PC-9 (cell line): ENCODE data around the gene ECI2. TPM values are rescaled to one million over a fixed set of nuclear protein-coding genes. Genes with fewer than 3 reads are reported as not detected.

Source experiments
- BruUV-seq: library from RNA; stranded (reverse); fragments of 400-500 nt; replicated peaks from 2 replicates; lab custom pipeline; 2021; lab: Mats Ljungman, UMichigan
- CTCF ChIA-PET: fragments of 300-600 bp; sonication (Branson Sonifier 250); formaldehyde crosslinking; loops from one replicate; lab custom pipeline; 2022; ENCODE audit warnings: antibody characterized with exemption; lab: Charles Lee
- POLR2A ChIA-PET: fragments of 300-600 bp; sonication (Branson Sonifier 250); formaldehyde crosslinking; loops from one replicate; lab custom pipeline; 2022; ENCODE audit warnings: antibody characterized with exemption; ENCODE audit not compliant: unreplicated experiment; lab: Charles Lee
- DNase-seq, 2 experiments: peaks; one replicate each; pipeline versions ENCODE4 v3.0.0 to v3.0.0-alpha.2; 2015 to 2022; ENCODE audit warnings: mixed read lengths in 1 of 2
- H2AFZ ChIP-seq: fragments of 200-600 bp; sonication (generic); 2 replicates; pipeline ENCODE4 v1.8.1; 2017; ENCODE audit warnings: antibody characterized with exemption
- H3F3A ChIP-seq: fragments of 200-600 bp; sonication (generic); 2 replicates; pipeline ENCODE4 v1.8.1; 2017; ENCODE audit warnings: antibody characterized with exemption, mild to moderate bottlenecking, low read depth; ENCODE audit not compliant: insufficient read depth
- H3K27ac ChIP-seq: fragments of 200-600 bp; sonication (generic); 2 replicates; pipeline ENCODE4 v1.6.1; 2016; ENCODE audit warnings: mixed run types
- H3K27me3 ChIP-seq: fragments of 200-600 bp; sonication (generic); 2 replicates; pipeline ENCODE4 v1.6.1; 2016; ENCODE audit warnings: low read depth, mixed run types; ENCODE audit not compliant: insufficient read depth
- H3K36me3 ChIP-seq: fragments of 200-600 bp; sonication (generic); 2 replicates; pipeline ENCODE4 v1.6.1; 2016; ENCODE audit warnings: low read depth, mixed run types
- H3K4me1 ChIP-seq: fragments of 200-600 bp; sonication (generic); replicated peaks from 2 replicates; pipeline ENCODE4 v1.6.1; 2016; ENCODE audit warnings: mixed run types; ENCODE audit not compliant: insufficient read depth
- H3K4me2 ChIP-seq: fragments of 200-600 bp; sonication (generic); 2 replicates; pipeline ENCODE4 v1.6.1; 2017; ENCODE audit warnings: mixed run types
- H3K4me3 ChIP-seq: fragments of 200-600 bp; sonication (generic); 2 replicates; pipeline ENCODE4 v1.6.1; 2016; ENCODE audit warnings: mixed run types
- H3K79me2 ChIP-seq: fragments of 200-600 bp; sonication (generic); 2 replicates; pipeline ENCODE4 v1.6.1; 2017; ENCODE audit warnings: low read depth, mixed run types
- H3K9me2 ChIP-seq: fragments of 200-600 bp; sonication (generic); 2 replicates; pipeline ENCODE4 v1.8.1; 2017; ENCODE audit warnings: mild to moderate bottlenecking; ENCODE audit not compliant: insufficient read depth
- H3K9me3 ChIP-seq: fragments of 200-600 bp; sonication (generic); 2 replicates; pipeline ENCODE4 v1.8.1; 2016; ENCODE audit warnings: low read depth; ENCODE audit not compliant: insufficient read depth
- H4K20me1 ChIP-seq: fragments of 200-600 bp; sonication (generic); 2 replicates; pipeline ENCODE4 v1.8.1; 2017; ENCODE audit not compliant: insufficient read depth
- CTCF ChIP-seq: fragments of 200-600 bp; sonication (generic); conservative IDR thresholded peaks from 2 replicates; pipeline ENCODE4 v1.6.1; 2017; ENCODE audit warnings: mixed run types, antibody characterized with exemption, mild to moderate bottlenecking, moderate library complexity
- EZH2 ChIP-seq: fragments of 200-600 bp; sonication (generic); IDR thresholded peaks from 2 replicates; pipeline ENCODE4 v1.8.0; 2017; ENCODE audit warnings: antibody characterized with exemption, low read depth
- intact Hi-C: fragments of 100-400 bp; cut with micrococcal nuclease; formaldehyde crosslinking; loops from one replicate; pipeline ENCODE4 v1.10.0; 2022; ENCODE audit not compliant: unreplicated experiment
- total RNA-seq: library from RNA; stranded (reverse); gene quantifications from 2 replicates; pipeline ENCODE4 v1.2.3, GENCODE V29; 2021

ECI2 gene
- total RNA-seq, 1 experiment from 2014 or later, result 45.7 TPM

GRCh38 chr6:4174042-4174441 is 38.7 kb upstream of the ECI2 start:
- Histone ChIP-seq H3K27ac (no peak overlapping the region), H3K4me2 (no peak overlapping the region), H3K9me2 (no peaks in the 10 kb centered on the region), H3F3A (no peaks in the 10 kb centered on the region), H3K9me3 (no peaks in the 10 kb centered on the region), H2AFZ (no peak overlapping the region), H3K4me3 (no peak overlapping the region), H3K4me1 (no peaks in the 10 kb centered on the region), H4K20me1 (no peaks in the 10 kb centered on the region), H3K79me2 (no peaks in the 10 kb centered on the region), H3K27me3 (no peaks in the 10 kb centered on the region), H3K36me3 (no peaks in the 10 kb centered on the region)
- POLR2A ChIA-PET, result no interaction called here
- no peak for DNase-seq
- no peak for TF ChIP-seq EZH2
- TF ChIP-seq CTCF, result no peak
- intact Hi-C loops, result no loop called here
- CTCF ChIA-PET, result no interaction called here
- BruUV-seq, result no TSS peak

GRCh38 chr6:4172368-4172767 is 37.0 kb upstream of the ECI2 start:
- BruUV-seq, result no TSS peak
- ChIA-PET CTCF (no interaction called here), POLR2A (interaction anchor here (0.6 kb wide), 1 partner anchor 128 kb away, joined by 3 read pairs; no protein-coding TSS in a partner anchor)
- intact Hi-C loops, result no loop called here
- TF ChIP-seq CTCF, result no peak
- TF ChIP-seq EZH2, result no peak
- no peaks in the 10 kb centered on the region for H3K9me3 ChIP-seq
- no peaks in the 10 kb centered on the region for H3F3A ChIP-seq
- H3K27ac ChIP-seq, result no peak overlapping the region
- H3K27me3 ChIP-seq, result no peaks in the 10 kb centered on the region
- no peak overlapping the region for H2AFZ ChIP-seq
- no peaks in the 10 kb centered on the region for H3K36me3 ChIP-seq
- no peaks in the 10 kb centered on the region for H4K20me1 ChIP-seq
- H3K4me1 ChIP-seq, result no peaks in the 10 kb centered on the region
- H3K79me2 ChIP-seq, result no peaks in the 10 kb centered on the region
- no peak overlapping the region for H3K4me3 ChIP-seq
- no peak overlapping the region for H3K4me2 ChIP-seq
- DNase-seq, result no peak
- H3K9me2 ChIP-seq, result no peaks in the 10 kb centered on the region

- no peaks in the 10 kb centered on the region for H3K36me3 ChIP-seq
- no peaks in the 10 kb centered on the region for H3K4me1 ChIP-seq
- ChIA-PET POLR2A (no interaction called here), CTCF (interaction anchor here (0.7 kb wide), 1 partner anchor 117 kb away, joined by 3 read pairs; no protein-coding TSS in a partner anchor)
- intact Hi-C loops, result no loop called here
- no peaks in the 10 kb centered on the region for H3K27me3 ChIP-seq
- H3K9me3 ChIP-seq, result no peaks in the 10 kb centered on the region
- no peaks in the 10 kb centered on the region for H3F3A ChIP-seq
- TF ChIP-seq EZH2 (no peak), CTCF (no peak)
- no peaks in the 10 kb centered on the region for H4K20me1 ChIP-seq
- H3K27ac ChIP-seq, result no peak overlapping the region
- no peak overlapping the region for H3K4me3 ChIP-seq
- H2AFZ ChIP-seq, result no peak overlapping the region
- H3K9me2 ChIP-seq, result no peaks in the 10 kb centered on the region
- H3K79me2 ChIP-seq, result no peaks in the 10 kb centered on the region
- H3K4me2 ChIP-seq, result no peak overlapping the region
- no peak for DNase-seq
- no TSS peak for BruUV-seq
Observed at GRCh38 chr6:4170297-4170696, 34.9 kb upstream of the ECI2 start.
